H9 (cell line): Measurements from ENCODE around the gene CLCN5. TPM values are rescaled to one million over a fixed set of nuclear protein-coding genes. Genes with fewer than 3 reads are reported as not detected.

ENCODE experiments used
- DNase-seq: peaks from one replicate; pipeline ENCODE4 v3.0.0-alpha.2; 2017
- H2AFZ ChIP-seq: one replicate; pipeline ENCODE4 v1.6.1; 2013; ENCODE audit warnings: mild to moderate bottlenecking, low read length, control low read depth, moderate library complexity
- H2AK5ac ChIP-seq: 2 replicates; pipeline ENCODE4 v1.6.1; 2013; ENCODE audit warnings: low read length, control low read depth, mixed read lengths; ENCODE audit not compliant: insufficient read length
- H2BK120ac ChIP-seq: one replicate; pipeline ENCODE4 v1.6.1; 2013; ENCODE audit warnings: low read depth, mild to moderate bottlenecking, low read length, control low read depth, inconsistent platforms; ENCODE audit not compliant: poor library complexity, severe bottlenecking
- H2BK12ac ChIP-seq: 2 replicates; pipeline ENCODE4 v1.6.1; 2013; ENCODE audit warnings: low read length, control low read depth, mixed read lengths, low read depth; ENCODE audit not compliant: insufficient read length
- H2BK15ac ChIP-seq: 2 replicates; pipeline ENCODE4 v1.6.1; 2013; ENCODE audit warnings: low read depth, low read length, control low read depth
- H2BK20ac ChIP-seq: one replicate; pipeline ENCODE4 v1.6.1; 2013; ENCODE audit warnings: low read depth, mild to moderate bottlenecking, low read length, control low read depth, inconsistent platforms; ENCODE audit not compliant: poor library complexity, severe bottlenecking
- H2BK5ac ChIP-seq: 2 replicates; pipeline ENCODE4 v1.6.1; 2013; ENCODE audit warnings: low read length, control low read depth, mixed read lengths; ENCODE audit not compliant: insufficient read length
- H3K14ac ChIP-seq: 2 replicates; pipeline ENCODE4 v1.6.1; 2013; ENCODE audit warnings: low read length, control low read depth; ENCODE audit not compliant: insufficient read depth
- H3K18ac ChIP-seq: 2 replicates; pipeline ENCODE4 v1.6.1; 2013; ENCODE audit warnings: low read depth, mild to moderate bottlenecking, mixed read lengths, low read length, control low read depth; ENCODE audit not compliant: insufficient read length
- H3K23ac ChIP-seq: 2 replicates; pipeline ENCODE4 v1.6.1; 2013; ENCODE audit warnings: low read length, control low read depth, mixed read lengths, low read depth; ENCODE audit not compliant: insufficient read length
- H3K23me2 ChIP-seq: 2 replicates; pipeline ENCODE4 v1.6.1; 2013; ENCODE audit warnings: low read depth, mild to moderate bottlenecking, mixed read lengths, low read length, control low read depth; ENCODE audit not compliant: insufficient read length, poor library complexity, severe bottlenecking
- H3K27ac ChIP-seq: 2 replicates; pipeline ENCODE4 v1.5.1; 2013; ENCODE audit warnings: low read length, control low read depth, mixed read lengths, low read depth; ENCODE audit not compliant: insufficient read length
- H3K27me3 ChIP-seq: 2 replicates; pipeline ENCODE4 v1.6.1; 2013; ENCODE audit warnings: low read length, control low read depth, inconsistent platforms; ENCODE audit not compliant: insufficient read depth
- H3K4ac ChIP-seq: 2 replicates; pipeline ENCODE4 v1.6.1; 2013; ENCODE audit warnings: low read depth, mild to moderate bottlenecking, control low read depth, inconsistent platforms, low read length, moderate library complexity
- H3K4me1 ChIP-seq: 2 replicates; pipeline ENCODE4 v1.6.1; 2013; ENCODE audit warnings: low read length, control low read depth, inconsistent platforms; ENCODE audit not compliant: insufficient read depth
- H3K4me2 ChIP-seq: 2 replicates; pipeline ENCODE4 v1.6.1; 2013; ENCODE audit warnings: low read length, control low read depth, mixed read lengths; ENCODE audit not compliant: insufficient read length, insufficient read depth
- H3K56ac ChIP-seq: 2 replicates; pipeline ENCODE4 v1.6.1; 2013; ENCODE audit warnings: low read depth, mild to moderate bottlenecking, mixed read lengths, low read length, control low read depth; ENCODE audit not compliant: insufficient read length
- H3K79me1 ChIP-seq: 2 replicates; pipeline ENCODE4 v1.6.1; 2013; ENCODE audit warnings: low read depth, mild to moderate bottlenecking, moderate library complexity, low read length, control low read depth, inconsistent platforms; ENCODE audit not compliant: insufficient read depth, poor library complexity, severe bottlenecking
- H3K79me2 ChIP-seq: 2 replicates; pipeline ENCODE4 v1.6.1; 2013; ENCODE audit warnings: low read length, control low read depth, inconsistent platforms; ENCODE audit not compliant: insufficient read depth
- H3K9ac ChIP-seq: 2 replicates; pipeline ENCODE4 v1.6.1; 2013; ENCODE audit warnings: low read length, control low read depth, mixed read lengths; ENCODE audit not compliant: insufficient read length; ENCODE audit errors: extremely low read depth
- H3K9me3 ChIP-seq: one replicate; pipeline ENCODE4 v1.6.1; 2013; ENCODE audit warnings: low read depth, low read length, inconsistent platforms; ENCODE audit not compliant: control insufficient read depth
- H3T11ph ChIP-seq: one replicate; pipeline ENCODE4 v1.6.1; 2013; ENCODE audit warnings: mild to moderate bottlenecking, low read length, control low read depth, inconsistent platforms
- H4K20me1 ChIP-seq: one replicate; pipeline ENCODE4 v1.6.1; 2013; ENCODE audit not compliant: control insufficient read depth, insufficient read length, insufficient read depth
- H4K5ac ChIP-seq: 2 replicates; pipeline ENCODE4 v1.6.1; 2013; ENCODE audit warnings: low read depth, mild to moderate bottlenecking, mixed read lengths, low read length, control low read depth; ENCODE audit not compliant: insufficient read length
- H4K8ac ChIP-seq: replicated peaks from 2 replicates; pipeline ENCODE4 v1.6.1; 2013; ENCODE audit warnings: low read length, control low read depth, mixed read lengths, low read depth; ENCODE audit not compliant: insufficient read length
- H4K91ac ChIP-seq: 2 replicates; pipeline ENCODE4 v1.6.1; 2013; ENCODE audit warnings: low read depth, mild to moderate bottlenecking, moderate library complexity, mixed read lengths, low read length, control low read depth; ENCODE audit not compliant: insufficient read length
- H3K27ac Mint-ChIP-seq, 3 experiments: 2 replicates in 2 of 3; 3 replicates in 1 of 3; pipeline ENCODE4 v1.8.0; 2020 to 2021; ENCODE audit warnings: mixed read lengths in 3 of 3, mild to moderate bottlenecking in 1 of 3, moderate library complexity in 1 of 3
- H3K27me3 Mint-ChIP-seq: 2 replicates; pipeline ENCODE4 v1.8.0; 2021; ENCODE audit warnings: low read depth, mild to moderate bottlenecking, moderate library complexity, mixed read lengths
- H3K36me3 Mint-ChIP-seq, 3 experiments: 2 replicates in 2 of 3; 3 replicates in 1 of 3; pipeline ENCODE4 v1.8.0; 2020 to 2021; ENCODE audit warnings: low read depth in 3 of 3, mixed read lengths in 3 of 3; ENCODE audit not compliant: insufficient read depth in 1 of 3
- H3K4me1 Mint-ChIP-seq, 2 experiments: 2 replicates each; pipeline ENCODE4 v1.8.0; 2020; ENCODE audit warnings: mixed read lengths in 2 of 2
- H3K4me3 Mint-ChIP-seq, 2 experiments: 2 replicates in 1 of 2; 3 replicates in 1 of 2; pipeline ENCODE4 v1.8.0; 2020 to 2021; ENCODE audit warnings: mild to moderate bottlenecking in 2 of 2, mixed read lengths in 2 of 2, moderate library complexity in 1 of 2
- H3K9me3 Mint-ChIP-seq, 2 experiments: 2 replicates in 1 of 2; 3 replicates in 1 of 2; pipeline ENCODE4 v1.8.0; 2020; ENCODE audit warnings: mild to moderate bottlenecking in 2 of 2, mixed read lengths in 2 of 2, moderate library complexity in 1 of 2
- CTCF ChIP-seq: fragments of 200-600 bp; sonication (generic); conservative IDR thresholded peaks from 3 replicates; pipeline ENCODE4 v1.8.0; 2021; ENCODE audit warnings: antibody characterized with exemption, mild to moderate bottlenecking
- WGBS: extraction: QIAGEN DNeasy Blood & Tissue Kit; methylation state at CpG from one replicate; pipeline ENCODE4 v1.1.7; 2013; ENCODE audit warnings: missing lambda C conversion rate, low lambda C conversion rate, mixed read lengths; ENCODE audit not compliant: insufficient read length; ENCODE audit errors: extremely low coverage; 5-methylcytosine and 5-hydroxymethylcytosine counted together
- total RNA-seq: library from RNA; stranded (reverse); gene quantifications from 2 replicates; pipeline ENCODE4 v1.2.1, GENCODE V29; 2021

Gene CLCN5
- total RNA-seq, 1 experiment from 2014 or later = 5.9 TPM

GRCh38 chrX:50093625-50094024 is 171.2 kb downstream of the CLCN5 start:
- Histone ChIP-seq H2BK12ac (no peak overlapping the region), H3K4me2 (no peak overlapping the region), H3K9me3 (no peaks in the 10 kb centered on the region), H2BK20ac (no peak overlapping the region), H3K23me2 (no peaks in the 10 kb centered on the region), H2AK5ac (no peak overlapping the region), H3K79me1 (no peaks in the 10 kb centered on the region), H3K27ac (no peak overlapping the region), H3T11ph (no peak overlapping the region), H3K14ac (no peak overlapping the region), H4K8ac (no peak overlapping the region), H4K91ac (no peak overlapping the region), H3K27me3 (no peaks in the 10 kb centered on the region), H3K4me1 (no peaks in the 10 kb centered on the region), H3K56ac (no peak overlapping the region), H2AFZ (no peak overlapping the region), H3K79me2 (no peaks in the 10 kb centered on the region), H3K18ac (no peak overlapping the region), H4K5ac (no peak overlapping the region), H4K20me1 (no peaks in the 10 kb centered on the region), H3K23ac (no peak overlapping the region), H2BK15ac (no peak overlapping the region), H3K4ac (no peak overlapping the region), H2BK120ac (no peak overlapping the region), H3K9ac (no peak overlapping the region), H2BK5ac (no peak overlapping the region)
- no peak for TF ChIP-seq CTCF
- peaks cover 0 to 2% of the 10 kb centered on the region in 2 experiments; a peak in 1 of 4 replicates for H3K4me1 Mint-ChIP-seq
- WGBS = no CpG with 5 or more reads among the region's 4 CpGs
- H3K36me3 Mint-ChIP-seq = peaks cover 0 to 25% (median 14%) of the 10 kb centered on the region in 3 experiments
- no peaks in the 10 kb centered on the region for H3K27me3 Mint-ChIP-seq
- H3K9me3 Mint-ChIP-seq = peaks cover 68 to 71% of the 10 kb centered on the region in 2 experiments
- H3K27ac Mint-ChIP-seq = no peak overlapping the region
- no peak overlapping the region for H3K4me3 Mint-ChIP-seq
- DNase-seq = no peak
